Activated CD8-positive, alpha-beta T cell treated with anti-CD3 and anti-CD28 coated beads, Interleukin-2, amount 10 ng/mL, durations not matched to agents 7 days and 5 days (primary cell): Measurements from ENCODE around the gene PCIF1. TPM values are rescaled to one million over a fixed set of nuclear protein-coding genes. Genes with fewer than 3 reads are reported as not detected.

ENCODE experiments used
- ATAC-seq: fragments of 150-1000 bp; cut with Tn5 transposase; one replicate; pipeline ENCODE4 v1.10.0; 2021; ENCODE audit warnings: moderate library complexity
- CTCF ChIA-PET: fragments of 350-600 bp; sonication (Branson Sonifier 250); formaldehyde crosslinking; loops from one replicate; lab custom pipeline; 2021; ENCODE audit warnings: antibody characterized with exemption; lab: Charles Lee
- POLR2A ChIA-PET: fragments of 350-600 bp; sonication (Branson Sonifier 250); formaldehyde crosslinking; loops from one replicate; lab custom pipeline; 2021; ENCODE audit warnings: antibody characterized with exemption; lab: Charles Lee
- DNase-seq: peaks from one replicate; pipeline ENCODE4 v3.0.0-alpha.2; 2020
- H3K27ac Mint-ChIP-seq: one replicate; pipeline ENCODE4 v1.8.0; 2021; ENCODE audit warnings: mild to moderate bottlenecking, mixed read lengths
- H3K27me3 Mint-ChIP-seq: one replicate; pipeline ENCODE4 v1.8.0; 2021; ENCODE audit warnings: low read depth, mixed read lengths
- H3K36me3 Mint-ChIP-seq: one replicate; pipeline ENCODE4 v1.8.0; 2021; ENCODE audit warnings: low read depth, mixed read lengths
- H3K4me1 Mint-ChIP-seq: one replicate; pipeline ENCODE4 v1.8.0; 2021; ENCODE audit warnings: low read depth, mixed read lengths
- H3K4me3 Mint-ChIP-seq: one replicate; pipeline ENCODE4 v1.8.0; 2021; ENCODE audit warnings: mild to moderate bottlenecking, mixed read lengths
- H3K9me3 Mint-ChIP-seq: one replicate; pipeline ENCODE4 v1.8.0; 2022; ENCODE audit warnings: mixed read lengths; ENCODE audit not compliant: insufficient read depth
- total RNA-seq, 2 experiments: library from RNA; stranded (reverse); gene quantifications; one replicate each; pipeline ENCODE4 v1.2.3, GENCODE V29; 2021

Gene PCIF1
- 10 to 100 TPM; 40.3 to 41.2 TPM for total RNA-seq

DNA sequence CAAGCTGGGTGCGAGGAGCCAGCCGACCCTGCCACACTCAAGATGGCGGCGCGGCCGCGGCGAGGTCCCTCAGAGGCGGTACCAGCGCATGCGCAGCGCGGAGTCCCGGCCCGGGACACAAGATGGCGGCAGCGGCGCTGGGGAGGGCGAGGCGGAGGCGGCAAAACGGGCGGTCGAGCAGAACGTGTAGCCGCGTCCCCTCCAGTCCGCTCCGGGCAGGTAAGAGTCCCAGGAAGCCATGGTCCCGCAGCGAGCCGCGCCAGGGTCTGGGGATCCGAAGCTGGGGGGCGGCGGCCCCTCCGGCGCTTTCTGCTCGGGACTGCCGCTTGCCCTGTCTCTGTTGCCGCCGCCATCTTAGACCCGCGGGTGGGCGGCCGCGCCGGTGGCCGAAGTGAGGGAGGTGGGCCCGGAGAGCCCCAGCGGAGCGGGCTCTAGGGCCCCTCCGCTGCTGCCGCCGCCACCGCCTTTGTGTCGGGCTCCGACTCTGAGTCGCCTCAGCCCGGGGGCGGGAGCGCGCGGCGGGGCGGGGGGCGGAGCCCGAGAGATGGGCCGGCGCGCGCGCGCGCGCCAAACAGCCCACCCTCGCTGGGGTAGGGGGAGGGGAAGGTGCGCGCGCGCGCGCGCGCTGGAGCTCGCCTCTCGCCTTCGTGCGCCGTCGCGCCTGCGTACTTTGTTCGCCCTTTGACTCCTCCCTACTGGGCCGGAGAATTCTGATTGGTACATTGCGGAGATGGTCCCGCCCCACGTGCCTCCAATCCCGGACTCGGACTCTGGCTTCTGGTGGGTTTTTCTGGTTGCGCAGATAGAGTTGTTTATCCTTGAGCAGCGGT, at the start of gene PCIF1:
TSS of gene PCIF1 (plus strand) at position 98 of the 830 bp plus-strand sequence. CDS start 4,317 bp downstream, outside the sequence.
- DNase-seq (peak; percentile 99), ATAC-seq (peak; percentile 83)
- POLR2A ChIA-PET: interaction anchor here (0.6 to 3.8 kb wide), 30 partner anchors 9 to 415 kb away, joined by 3 to 52 read pairs (median 4); partner anchors contain the start of genes ACOT8, CTSA, DNTTIP1 and NEURL2

DNA sequence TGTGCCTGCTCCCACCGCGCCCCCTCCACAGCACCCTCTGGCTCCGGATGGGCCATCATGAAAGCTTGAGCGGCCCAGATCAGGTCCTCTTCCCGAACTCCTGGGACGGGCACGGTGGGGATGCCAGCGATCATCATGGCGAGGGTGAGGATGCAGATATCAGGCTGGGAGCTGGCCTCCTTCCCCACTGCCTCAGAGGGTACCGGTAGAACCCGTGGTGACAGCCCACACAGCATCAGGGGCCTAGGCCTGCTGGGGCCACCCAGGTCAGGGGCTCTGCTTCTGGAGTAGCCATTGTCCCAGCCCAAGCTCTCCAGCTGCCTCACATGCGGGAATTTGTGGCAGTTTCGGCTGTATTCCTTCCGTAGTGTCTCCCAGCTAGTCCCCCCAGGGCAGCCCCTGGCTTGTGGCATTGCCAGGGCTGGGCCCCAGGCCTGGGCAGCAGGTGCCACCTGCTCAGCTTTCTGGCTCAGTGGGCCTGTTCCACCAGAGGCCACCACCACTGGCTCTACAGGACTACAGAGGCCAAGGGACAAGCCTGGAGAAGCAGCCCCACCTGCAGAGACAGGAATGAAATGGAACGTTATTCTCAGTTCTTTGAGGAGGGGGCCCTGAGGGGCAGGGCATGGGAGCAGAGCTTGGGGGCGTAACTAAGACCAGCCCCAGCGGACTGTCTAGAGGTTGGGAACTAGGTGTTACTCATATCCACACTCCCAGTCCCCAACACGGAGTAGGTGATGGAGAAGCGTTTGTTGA, 47.7 kb upstream of the PCIF1 start:
- ChIA-PET CTCF (interaction anchor here (0.7 to 1.9 kb wide), 3 partner anchors 23 to 88 kb away, joined by 3 to 8 read pairs (median 3); no protein-coding TSS in a partner anchor), POLR2A (interaction anchor here (1.2 kb wide), 1 partner anchor 50 kb away, joined by 4 read pairs; no protein-coding TSS in a partner anchor)
- no peak overlapping the region for H3K27ac Mint-ChIP-seq
- H3K4me1 Mint-ChIP-seq: peaks cover 46% of the 10 kb centered on the region
- ATAC-seq (no peak), DNase-seq (no peak)
- H3K27me3 Mint-ChIP-seq: no peaks in the 10 kb centered on the region
- peaks cover 29% of the 10 kb centered on the region for H3K36me3 Mint-ChIP-seq
- no peak overlapping the region for H3K4me3 Mint-ChIP-seq
- no peaks in the 10 kb centered on the region for H3K9me3 Mint-ChIP-seq

More for the DNA sequence above, at the start of gene PCIF1:
- peak within 1 kb of the TSS; percentile 90 for H3K4me3 Mint-ChIP-seq
- peaks cover 29% of the 10 kb centered on the region for H3K4me1 Mint-ChIP-seq
- peaks cover 29% of the 10 kb centered on the region for H3K36me3 Mint-ChIP-seq
- CTCF ChIA-PET: interaction anchor here (0.7 to 8.2 kb wide), 16 partner anchors 12 to 1444 kb away, joined by 3 to 90 read pairs (median 4); partner anchors contain the start of genes ZNF335 and ZSWIM1
- H3K27me3 Mint-ChIP-seq: no peaks in the 10 kb centered on the region
- H3K27ac Mint-ChIP-seq: peak within 1 kb of the TSS; percentile 98
- H3K9me3 Mint-ChIP-seq: no peaks in the 10 kb centered on the region

GRCh38 chr20:45887346-45887715, 47.2 kb upstream of the PCIF1 start, which contains the start of gene SPATA25:
SPATA25 (minus strand) TSS chr20:45887622; CDS start chr20:45887590, 32 bp downstream.
- ATAC-seq (no peak), DNase-seq (no peak)
- ChIA-PET POLR2A (interaction anchor here (1.2 to 1.7 kb wide), 2 partner anchors 47 to 50 kb away, joined by 4 to 8 read pairs; partner anchors contain the start of gene PCIF1), CTCF (interaction anchor here (0.7 to 1.5 kb wide), 4 partner anchors 23 to 89 kb away, joined by 3 read pairs; no protein-coding TSS in a partner anchor)
- no peak within 1 kb of the TSS for H3K4me3 Mint-ChIP-seq
- no peaks in the 10 kb centered on the region for H3K9me3 Mint-ChIP-seq
- H3K4me1 Mint-ChIP-seq: peaks cover 48% of the 10 kb centered on the region
- H3K36me3 Mint-ChIP-seq: peaks cover 25% of the 10 kb centered on the region
- H3K27ac Mint-ChIP-seq: no peak within 1 kb of the TSS
- H3K27me3 Mint-ChIP-seq: no peaks in the 10 kb centered on the region

GRCh38 chr20:45888681-45889080, 45.8 kb upstream of the PCIF1 start:
- peaks cover 45% of the 10 kb centered on the region for H3K4me1 Mint-ChIP-seq
- CTCF ChIA-PET: interaction anchor here (1.5 to 3.3 kb wide), 4 partner anchors 7 to 90 kb away, joined by 3 to 22 read pairs (median 12); partner anchors contain the start of gene ZSWIM1

DNA sequence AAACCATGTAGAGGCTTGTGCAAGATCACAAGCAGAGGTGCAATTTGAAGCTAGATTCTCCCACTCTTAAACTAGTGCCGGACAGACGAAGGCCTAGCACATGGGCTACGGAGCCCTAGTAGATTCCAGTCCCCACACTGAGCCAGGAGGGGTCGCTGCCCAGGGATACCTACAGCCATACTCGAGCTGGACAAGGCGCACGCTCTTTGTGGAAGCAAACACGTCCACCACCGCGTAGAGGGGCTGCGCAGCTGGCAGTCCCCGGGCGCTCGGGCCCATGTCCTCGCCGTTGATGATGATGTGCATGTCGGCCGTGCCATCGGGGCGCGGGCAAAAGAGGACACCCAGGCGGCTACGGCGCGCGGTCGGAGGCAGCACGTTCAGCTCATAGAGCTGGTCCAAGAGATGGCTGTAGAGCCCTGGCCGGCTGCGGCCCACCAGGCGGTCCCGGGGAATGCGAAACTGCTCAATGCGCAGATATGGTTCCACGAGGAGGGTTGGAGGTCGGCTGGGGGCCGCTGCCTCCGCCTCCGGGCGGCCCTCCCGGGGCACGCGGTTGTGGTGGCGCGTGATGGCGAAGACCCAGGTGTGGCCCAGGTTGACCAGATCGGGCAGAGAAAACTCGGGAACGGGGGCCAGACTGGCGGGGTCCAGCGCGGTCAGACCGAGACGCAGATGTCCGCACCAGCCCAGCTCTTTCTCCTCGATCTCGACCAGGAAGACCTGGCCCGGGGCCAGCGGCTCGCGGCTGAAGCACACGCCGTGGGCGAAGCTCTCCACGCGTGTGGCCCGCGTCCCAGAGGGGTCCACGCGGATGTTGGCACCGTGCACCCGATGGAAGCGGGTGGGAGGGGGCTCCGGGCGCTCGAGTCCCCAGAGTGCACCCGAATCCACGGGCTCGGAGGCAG, 44.2 kb upstream of the PCIF1 start:
- CTCF ChIA-PET: interaction anchor here (0.6 to 3.3 kb wide), 14 partner anchors 9 to 123 kb away, joined by 3 to 22 read pairs (median 4); partner anchors contain the start of genes ACOT8 and ZSWIM1
- peaks cover 4% of the 10 kb centered on the region for H3K36me3 Mint-ChIP-seq
- H3K27ac Mint-ChIP-seq: peak overlapping the region; percentile 61
- DNase-seq (peak; percentile 58), ATAC-seq (peak; percentile 36)
- no peaks in the 10 kb centered on the region for H3K27me3 Mint-ChIP-seq
- POLR2A ChIA-PET: interaction anchor here (0.5 to 4.6 kb wide), 11 partner anchors 9 to 98 kb away, joined by 3 to 39 read pairs (median 3); partner anchors contain the start of genes DNTTIP1, PCIF1, WFDC3 and ZNF335
- no peaks in the 10 kb centered on the region for H3K9me3 Mint-ChIP-seq
- peaks cover 48% of the 10 kb centered on the region for H3K4me1 Mint-ChIP-seq
- peak overlapping the region; percentile 87 for H3K4me3 Mint-ChIP-seq

More at GRCh38 chr20:45888681-45889080, 45.8 kb upstream of the PCIF1 start:
- H3K36me3 Mint-ChIP-seq: peaks cover 12% of the 10 kb centered on the region
- POLR2A ChIA-PET: interaction anchor here (1.7 to 3.1 kb wide), 2 partner anchors 8 to 46 kb away, joined by 8 to 27 read pairs; partner anchors contain the start of genes PCIF1 and ZSWIM1
- H3K9me3 Mint-ChIP-seq: no peaks in the 10 kb centered on the region
- no peak overlapping the region for H3K27ac Mint-ChIP-seq
- ATAC-seq: no peak
- no peak for DNase-seq
- no peak overlapping the region for H3K4me3 Mint-ChIP-seq
- no peaks in the 10 kb centered on the region for H3K27me3 Mint-ChIP-seq

GRCh38 chr20:45890985-45891983, 43.2 kb upstream of the PCIF1 start, which contains the start of the genes CTSA and NEURL2:
CTSA (plus strand) TSS chr20:45891335; CDS start chr20:45891569, 234 bp downstream.
NEURL2 (minus strand) TSS chr20:45891208; CDS start chr20:45890991, 217 bp downstream.
- POLR2A ChIA-PET: interaction anchor here (0.5 to 4.6 kb wide), 16 partner anchors 10 to 471 kb away, joined by 3 to 39 read pairs (median 3); partner anchors contain the start of genes DNTTIP1, PCIF1, WFDC3 and ZNF335
- peak within 1 kb of the TSS; percentile 82 for H3K27ac Mint-ChIP-seq
- DNase-seq (peak; percentile 91), ATAC-seq (peak; percentile 87)
- H3K36me3 Mint-ChIP-seq: peaks cover 4% of the 10 kb centered on the region
- H3K9me3 Mint-ChIP-seq: no peaks in the 10 kb centered on the region
- H3K27me3 Mint-ChIP-seq: no peaks in the 10 kb centered on the region
- H3K4me3 Mint-ChIP-seq: peak within 1 kb of the TSS; percentile 87
- H3K4me1 Mint-ChIP-seq: peaks cover 43% of the 10 kb centered on the region
- CTCF ChIA-PET: interaction anchor here (0.8 to 3.3 kb wide), 9 partner anchors 10 to 122 kb away, joined by 3 to 22 read pairs (median 4); partner anchors contain the start of genes ACOT8 and ZSWIM1

- DNase-seq: no peak
- ChIA-PET POLR2A (interaction anchor here (0.6 to 4.6 kb wide), 9 partner anchors 9 to 472 kb away, joined by 3 to 39 read pairs (median 4); partner anchors contain the start of genes DNTTIP1, PCIF1, WFDC3 and ZSWIM1), CTCF (interaction anchor here (1.4 to 2.0 kb wide), 2 partner anchors 68 to 78 kb away, joined by 7 to 10 read pairs; no protein-coding TSS in a partner anchor)
- Mint-ChIP-seq H3K4me1 (peaks cover 41% of the 10 kb centered on the region), H3K4me3 (peak overlapping the region; percentile 87), H3K27me3 (no peaks in the 10 kb centered on the region), H3K9me3 (no peaks in the 10 kb centered on the region), H3K36me3 (peaks cover 2% of the 10 kb centered on the region), H3K27ac (peak overlapping the region; percentile 82)
- ATAC-seq: no peak
Observed at GRCh38 chr20:45892049-45892825, 42.2 kb upstream of the PCIF1 start.

DNA sequence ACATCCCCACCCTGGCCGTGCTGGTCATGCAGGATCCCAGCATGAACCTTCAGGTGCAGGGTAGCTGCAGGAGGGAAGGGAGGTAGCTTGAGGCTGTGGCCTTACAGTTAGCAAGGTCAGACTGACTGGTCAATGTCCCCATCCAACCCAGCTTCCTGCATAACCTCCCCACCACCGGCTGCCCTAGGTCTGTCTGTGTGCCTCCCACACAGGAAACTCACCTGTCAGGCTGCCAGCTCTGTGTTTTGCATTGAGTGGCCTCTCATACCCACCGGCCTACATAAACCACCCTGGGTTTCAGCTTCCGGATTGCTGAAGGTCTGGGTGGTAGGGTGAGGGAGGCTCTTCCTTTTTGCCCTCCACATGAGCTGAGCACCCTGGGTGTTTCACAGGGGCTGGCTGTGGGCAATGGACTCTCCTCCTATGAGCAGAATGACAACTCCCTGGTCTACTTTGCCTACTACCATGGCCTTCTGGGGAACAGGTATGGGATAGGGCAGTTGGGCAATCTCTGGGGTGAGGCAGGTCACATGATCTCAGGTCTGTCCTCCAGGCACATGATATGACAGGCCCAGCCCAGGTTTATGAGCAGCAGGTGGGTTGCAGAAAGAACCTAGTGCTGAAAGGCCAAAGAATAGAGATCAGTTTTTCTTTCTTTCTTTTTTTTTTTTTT, 41.5 kb upstream of the PCIF1 start:
- no peaks in the 10 kb centered on the region for H3K9me3 Mint-ChIP-seq
- no peaks in the 10 kb centered on the region for H3K27me3 Mint-ChIP-seq
- peaks cover 41% of the 10 kb centered on the region for H3K4me1 Mint-ChIP-seq
- peak overlapping the region; percentile 82 for H3K27ac Mint-ChIP-seq
- DNase-seq (no peak), ATAC-seq (no peak)
- CTCF ChIA-PET: interaction anchor here (1.4 to 2.0 kb wide), 2 partner anchors 69 to 77 kb away, joined by 7 to 10 read pairs; no protein-coding TSS in a partner anchor
- POLR2A ChIA-PET: interaction anchor here (0.8 to 4.6 kb wide), 6 partner anchors 12 to 101 kb away, joined by 3 to 39 read pairs (median 5); partner anchors contain the start of genes DNTTIP1, PCIF1, WFDC3 and ZSWIM1
- peak overlapping the region; percentile 87 for H3K4me3 Mint-ChIP-seq
- peaks cover 5% of the 10 kb centered on the region for H3K36me3 Mint-ChIP-seq
